ENCODE measurements around the gene DDX20.

Gene DDX20

GRCh38 chr1:111750856-111751255 is 4.8 kb upstream of the DDX20 start:
- no peak for DNase-seq (ENCODE audit: low spot score)

GRCh38 chr1:111751906-111752575 is 3.7 kb upstream of the DDX20 start:
- DNase-seq (ENCODE audit: low spot score): no peak

- DNase-seq (ENCODE audit: low spot score): no peak
These were observed 744 bp upstream of the DDX20 start for GRCh38 chr1:111754984-111755330.

- no peak for DNase-seq (ENCODE audit: low spot score)
These were observed 418 bp downstream of the DDX20 start for GRCh38 chr1:111756124-111756513.

- no peak for DNase-seq (ENCODE audit: low spot score)
These were observed 2.7 kb downstream of the DDX20 start for GRCh38 chr1:111758373-111758772.

- no peak for DNase-seq (ENCODE audit: low spot score)
These were observed 6.0 kb downstream of the DDX20 start for GRCh38 chr1:111761717-111762116.

- no peak for DNase-seq (ENCODE audit: low spot score)
These were observed 6.6 kb downstream of the DDX20 start for GRCh38 chr1:111762332-111762731.

GRCh38 chr1:111768023-111768422 is 12.3 kb downstream of the DDX20 start:
- DNase-seq (ENCODE audit: low spot score): no peak

- DNase-seq (ENCODE audit: low spot score): no peak
These were observed 12.9 kb downstream of the DDX20 start for GRCh38 chr1:111768625-111769024.

- peak; percentile 84 for DNase-seq (ENCODE audit: low spot score)
These were observed 13.9 kb downstream of the DDX20 start for GRCh38 chr1:111769517-111770146.

- no peak for DNase-seq (ENCODE audit: low spot score)
These were observed 15.2 kb downstream of the DDX20 start for GRCh38 chr1:111770916-111771315.

GRCh38 chr1:111775966-111776365 is 20.3 kb downstream of the DDX20 start:
- DNase-seq (ENCODE audit: low spot score): no peak

- DNase-seq (ENCODE audit: low spot score): no peak
These were observed 20.7 kb downstream of the DDX20 start for GRCh38 chr1:111776391-111776790.

GRCh38 chr1:111776861-111777260 is 21.2 kb downstream of the DDX20 start:
- DNase-seq (ENCODE audit: low spot score): no peak

- no peak for DNase-seq (ENCODE audit: low spot score)
These were observed 21.6 kb downstream of the DDX20 start for GRCh38 chr1:111777301-111777700.

- DNase-seq (ENCODE audit: low spot score): no peak
These were observed 22.4 kb downstream of the DDX20 start for GRCh38 chr1:111778066-111778465.

GRCh38 chr1:111778541-111779051 is 22.9 kb downstream of the DDX20 start:
- no peak for DNase-seq (ENCODE audit: low spot score)

GRCh38 chr1:111779546-111779945 is 23.8 kb downstream of the DDX20 start:
- DNase-seq (ENCODE audit: low spot score): no peak

- no peak for DNase-seq (ENCODE audit: low spot score)
These were observed 28.7 kb downstream of the DDX20 start for GRCh38 chr1:111784273-111784901.

- DNase-seq (ENCODE audit: low spot score): peak; percentile 77
These were observed 31.0 kb downstream of the DDX20 start for GRCh38 chr1:111786669-111787207.

- DNase-seq (ENCODE audit: low spot score): peak; percentile 50
These were observed 33.4 kb downstream of the DDX20 start for GRCh38 chr1:111789142-111789541.

- peak; percentile 41 for DNase-seq (ENCODE audit: low spot score)
These were observed 34.1 kb downstream of the DDX20 start for GRCh38 chr1:111789666-111790316.

GRCh38 chr1:111791776-111792175 is 36.1 kb downstream of the DDX20 start:
- no peak for DNase-seq (ENCODE audit: low spot score)

Measured in cerebellar cortex (tissue), 1 donor.